NCI-H146 treated with DMSO at 0.1 percent for 48 hours (cell line): ENCODE data around the gene AKR1E2.

ENCODE experiments used
- DNase-seq: peaks from one replicate; lab custom pipeline; 2025; ENCODE audit not compliant: unreplicated experiment; lab: John Stamatoyannopoulos, UW

Gene AKR1E2

GRCh38 chr10:4889959-4890358 is 64.0 kb downstream of the AKR1E2 start:
- DNase-seq = no peak

- DNase-seq = no peak
Measured at GRCh38 chr10:4892681-4893080, 66.7 kb downstream of the AKR1E2 start.

- no peak for DNase-seq
Measured at GRCh38 chr10:4894335-4894734, 68.3 kb downstream of the AKR1E2 start.
